BJ (cell line): ENCODE results near the gene FAM83D. TPM values are rescaled to one million over a fixed set of nuclear protein-coding genes. Genes with fewer than 3 reads are reported as not detected.

Experiments used
- CTCF ChIA-PET: fragments of 350-600 bp; formaldehyde crosslinking; extraction: SDS; loops from one replicate; lab custom pipeline; 2021; ENCODE audit warnings: antibody characterized with exemption, inconsistent platforms; lab: Yijun Ruan, JAX
- POLR2A ChIA-PET: fragments of 300-600 bp; sonication (Branson Sonifier 250); formaldehyde crosslinking; extraction: SDS; loops from one replicate; lab custom pipeline; 2021; ENCODE audit warnings: antibody characterized with exemption; lab: Charles Lee
- DNase-seq: peaks from one replicate; pipeline ENCODE4 v3.0.0-alpha.2; 2011; ENCODE audit warnings: low read depth
- H3K27me3 ChIP-seq: 2 replicates; pipeline ENCODE4 v1.6.0; 2011; ENCODE audit warnings: low read length; ENCODE audit not compliant: control insufficient read depth, insufficient read depth
- H3K36me3 ChIP-seq: 2 replicates; pipeline ENCODE4 v1.5.1; 2011; ENCODE audit warnings: low read length; ENCODE audit not compliant: control insufficient read depth, insufficient read depth
- H3K4me3 ChIP-seq: 2 replicates; pipeline ENCODE4 v1.5.1; 2011; ENCODE audit warnings: low read depth, mild to moderate bottlenecking, control low read depth, low read length
- polyA plus RNA-seq: library from polyadenylated mRNA; depleted of rRNA; stranded (reverse); fragments of >200 nt; gene quantifications from 2 replicates; pipeline ENCODE4 v1.2.3, GENCODE V29; 2011
- TF ChIP-seq, protein P1 (sequence below): IDR thresholded peaks from 2 replicates; pipeline ENCODE4 v1.5.1; 2011; ENCODE audit warnings: low read depth, mild to moderate bottlenecking, control low read depth, inconsistent platforms, low read length, moderate library complexity; ENCODE audit not compliant: insufficient read depth

Gene FAM83D
- polyA plus RNA-seq, 1 experiment: 40.1 TPM

DNA sequence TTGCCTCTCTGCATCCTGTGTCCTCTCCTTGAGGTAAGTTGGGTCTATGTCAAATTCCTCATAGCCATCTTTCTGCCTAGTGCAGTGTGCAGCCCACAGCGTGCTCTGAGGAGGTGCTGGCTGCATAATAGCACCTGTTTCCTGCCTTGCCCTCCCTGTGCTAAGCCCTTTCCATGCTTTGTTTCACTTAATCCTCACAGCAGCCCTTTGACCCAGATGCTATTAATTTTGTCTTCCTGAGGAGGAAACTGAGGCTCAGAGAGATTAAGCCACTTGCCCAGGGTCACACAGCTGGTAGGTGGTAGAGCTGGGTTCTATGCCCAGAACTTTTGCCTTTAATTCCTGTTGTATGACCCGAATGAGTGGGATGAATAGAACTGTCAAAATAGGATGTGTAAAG is 13.5 kb downstream of the FAM83D start:
- no peak overlapping the region for H3K4me3 ChIP-seq
- CTCF ChIA-PET: interaction anchor here (1.4 to 1.5 kb wide), 2 partner anchors 14 to 109 kb away, joined by 3 to 4 read pairs; partner anchors contain the start of gene FAM83D

DNA sequence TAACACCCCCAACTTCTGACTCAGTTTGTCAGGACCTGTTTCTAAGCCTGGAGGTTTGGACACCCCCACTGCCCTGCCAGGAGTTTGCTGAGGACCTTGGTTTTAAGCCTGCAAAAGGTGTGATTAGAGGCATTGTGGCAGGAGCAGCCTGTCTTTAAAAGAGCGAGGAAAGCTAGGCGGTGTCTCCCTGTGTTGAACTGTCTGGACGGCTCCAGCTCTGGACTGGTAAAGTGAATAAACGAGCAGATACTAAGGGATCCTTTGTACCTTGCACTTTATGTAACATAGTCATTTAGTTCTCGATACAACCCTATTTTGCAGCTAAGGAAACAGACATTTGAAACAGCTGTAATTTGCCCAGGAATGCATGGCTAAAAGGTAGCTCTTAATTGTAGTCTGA is 14.4 kb downstream of the FAM83D start:
- no peak for DNase-seq
- Histone ChIP-seq H3K4me3 (no peak overlapping the region), H3K36me3 (no peaks in the 10 kb centered on the region), H3K27me3 (no peaks in the 10 kb centered on the region)
- TF ChIP-seq, protein P1, sequence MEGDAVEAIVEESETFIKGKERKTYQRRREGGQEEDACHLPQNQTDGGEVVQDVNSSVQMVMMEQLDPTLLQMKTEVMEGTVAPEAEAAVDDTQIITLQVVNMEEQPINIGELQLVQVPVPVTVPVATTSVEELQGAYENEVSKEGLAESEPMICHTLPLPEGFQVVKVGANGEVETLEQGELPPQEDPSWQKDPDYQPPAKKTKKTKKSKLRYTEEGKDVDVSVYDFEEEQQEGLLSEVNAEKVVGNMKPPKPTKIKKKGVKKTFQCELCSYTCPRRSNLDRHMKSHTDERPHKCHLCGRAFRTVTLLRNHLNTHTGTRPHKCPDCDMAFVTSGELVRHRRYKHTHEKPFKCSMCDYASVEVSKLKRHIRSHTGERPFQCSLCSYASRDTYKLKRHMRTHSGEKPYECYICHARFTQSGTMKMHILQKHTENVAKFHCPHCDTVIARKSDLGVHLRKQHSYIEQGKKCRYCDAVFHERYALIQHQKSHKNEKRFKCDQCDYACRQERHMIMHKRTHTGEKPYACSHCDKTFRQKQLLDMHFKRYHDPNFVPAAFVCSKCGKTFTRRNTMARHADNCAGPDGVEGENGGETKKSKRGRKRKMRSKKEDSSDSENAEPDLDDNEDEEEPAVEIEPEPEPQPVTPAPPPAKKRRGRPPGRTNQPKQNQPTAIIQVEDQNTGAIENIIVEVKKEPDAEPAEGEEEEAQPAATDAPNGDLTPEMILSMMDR: no peak
- POLR2A ChIA-PET: no interaction called here
- CTCF ChIA-PET: interaction anchor here (1.1 kb wide), 1 partner anchor 109 kb away, joined by 5 read pairs; no protein-coding TSS in a partner anchor

More for the DNA sequence above, 13.5 kb downstream of the FAM83D start:
- Histone ChIP-seq H3K36me3 (no peaks in the 10 kb centered on the region), H3K27me3 (no peaks in the 10 kb centered on the region)
- no peak for DNase-seq
- POLR2A ChIA-PET: no interaction called here
- TF ChIP-seq, protein P1: no peak

DNA sequence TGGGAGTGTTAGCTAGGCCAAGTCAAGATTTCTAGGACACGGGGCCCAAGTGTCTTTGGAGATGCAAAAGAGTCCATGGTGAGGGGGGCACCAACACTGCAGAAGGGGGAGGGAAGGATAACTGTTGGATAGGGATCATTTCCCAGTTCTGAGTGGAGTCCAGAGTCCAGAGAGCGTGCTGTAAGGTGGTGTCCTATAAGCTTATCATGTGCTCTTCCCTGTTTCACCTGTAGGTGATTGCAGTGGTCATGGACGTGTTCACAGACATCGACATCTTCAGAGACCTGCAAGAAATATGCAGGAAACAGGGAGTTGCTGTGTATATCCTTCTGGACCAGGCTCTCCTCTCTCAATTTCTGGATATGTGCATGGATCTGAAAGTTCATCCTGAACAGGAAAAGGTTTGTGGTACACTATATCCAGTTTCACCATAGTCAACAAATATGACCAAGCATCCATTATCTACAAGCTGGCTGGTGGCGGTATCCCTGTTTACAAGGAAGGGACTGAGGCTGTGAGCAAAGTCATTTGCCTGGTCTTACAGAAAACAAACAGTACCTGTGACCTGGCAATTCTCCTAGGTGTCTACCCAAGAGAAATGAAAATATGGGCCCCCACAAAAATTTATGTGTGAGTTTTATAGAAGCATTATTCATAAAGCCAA is 15.6 kb downstream of the FAM83D start:
- CTCF ChIA-PET: interaction anchor here (1.1 to 1.5 kb wide), 2 partner anchors 12 to 108 kb away, joined by 3 to 5 read pairs; no protein-coding TSS in a partner anchor
- no peaks in the 10 kb centered on the region for H3K36me3 ChIP-seq
- DNase-seq: no peak
- no peaks in the 10 kb centered on the region for H3K27me3 ChIP-seq
- POLR2A ChIA-PET: no interaction called here
- TF ChIP-seq, protein P1: no peak
- no peak overlapping the region for H3K4me3 ChIP-seq

DNA sequence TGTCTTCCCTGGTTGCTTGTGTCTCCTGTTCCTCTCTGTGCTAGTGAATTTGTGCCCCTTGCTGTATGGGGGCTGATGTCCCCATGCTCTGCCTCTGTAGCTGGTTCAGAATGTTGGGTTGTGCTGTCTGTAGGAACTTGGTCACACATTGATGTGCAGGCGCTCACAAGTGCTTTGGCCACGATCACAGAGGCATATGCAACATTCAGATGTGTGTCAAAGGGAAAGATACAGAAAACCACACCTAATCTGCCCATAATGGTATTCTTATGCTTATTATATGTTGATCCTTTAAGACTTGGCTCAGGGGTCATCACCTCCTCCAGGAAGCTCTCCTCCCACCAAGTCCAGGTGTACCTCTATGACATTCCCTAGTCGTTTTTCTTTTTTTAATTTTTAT is 18.8 kb downstream of the FAM83D start:
- Histone ChIP-seq H3K4me3 (no peak overlapping the region), H3K36me3 (no peaks in the 10 kb centered on the region; the same call in 1 of the 2 replicates), H3K27me3 (no peaks in the 10 kb centered on the region)
- POLR2A ChIA-PET: no interaction called here
- TF ChIP-seq, protein P1: no peak
- DNase-seq: no peak
- CTCF ChIA-PET: interaction anchor here (1.2 kb wide), 1 partner anchor 8 kb away, joined by 5 read pairs; no protein-coding TSS in a partner anchor

DNA sequence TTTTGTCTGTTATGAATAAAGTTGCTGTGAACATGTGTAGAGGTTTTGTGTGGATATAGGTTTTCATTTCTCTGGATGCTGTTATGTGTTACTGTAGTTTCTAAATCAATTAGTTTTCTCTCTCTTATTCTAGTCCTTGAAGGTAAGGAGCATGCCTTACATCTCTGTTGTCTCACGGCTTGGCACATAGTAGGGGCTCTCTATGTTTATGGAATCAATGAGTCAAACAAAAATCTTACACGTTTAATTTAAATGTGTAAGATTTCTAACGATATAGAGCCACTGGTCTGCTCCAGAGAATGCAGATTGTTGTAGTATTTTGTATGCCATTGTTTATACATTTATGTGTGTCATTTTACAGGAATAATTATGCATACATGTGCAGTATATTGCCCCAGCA is 20.6 kb downstream of the FAM83D start:
- POLR2A ChIA-PET: no interaction called here
- H3K4me3 ChIP-seq: no peak overlapping the region
- TF ChIP-seq, protein P1: no peak
- DNase-seq: no peak
- CTCF ChIA-PET: no interaction called here
- no peaks in the 10 kb centered on the region for H3K27me3 ChIP-seq
- peaks cover 3% of the 10 kb centered on the region for H3K36me3 ChIP-seq
